Measurements from ENCODE around the gene LHX3.

LHX3 gene

DNA sequence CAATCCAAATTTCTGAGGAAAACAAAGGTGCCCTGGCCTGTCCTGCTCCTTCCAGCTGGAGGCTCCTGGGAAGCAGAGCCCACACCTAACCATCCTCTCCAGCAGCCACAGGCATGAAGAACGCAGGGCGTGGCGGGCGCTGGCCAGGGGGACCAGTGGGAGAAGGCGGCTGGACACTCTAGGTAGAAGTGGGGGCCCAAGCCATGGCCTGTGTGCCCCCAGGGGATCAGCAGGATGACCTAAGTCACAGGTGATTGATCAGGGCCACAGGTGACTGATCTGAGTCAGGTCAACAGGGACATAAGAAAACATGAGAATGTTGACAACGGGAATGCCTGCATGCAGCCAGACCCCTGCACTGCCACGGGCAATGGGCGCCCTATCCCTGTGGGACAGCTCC, 37.3 kb upstream of the LHX3 start:
- no peak for DNase-seq (ENCODE audit: low read depth)
- H3K4me3 ChIP-seq (ENCODE audit: low read depth, low read length), result no peak overlapping the region
- TF ChIP-seq, protein P1, sequence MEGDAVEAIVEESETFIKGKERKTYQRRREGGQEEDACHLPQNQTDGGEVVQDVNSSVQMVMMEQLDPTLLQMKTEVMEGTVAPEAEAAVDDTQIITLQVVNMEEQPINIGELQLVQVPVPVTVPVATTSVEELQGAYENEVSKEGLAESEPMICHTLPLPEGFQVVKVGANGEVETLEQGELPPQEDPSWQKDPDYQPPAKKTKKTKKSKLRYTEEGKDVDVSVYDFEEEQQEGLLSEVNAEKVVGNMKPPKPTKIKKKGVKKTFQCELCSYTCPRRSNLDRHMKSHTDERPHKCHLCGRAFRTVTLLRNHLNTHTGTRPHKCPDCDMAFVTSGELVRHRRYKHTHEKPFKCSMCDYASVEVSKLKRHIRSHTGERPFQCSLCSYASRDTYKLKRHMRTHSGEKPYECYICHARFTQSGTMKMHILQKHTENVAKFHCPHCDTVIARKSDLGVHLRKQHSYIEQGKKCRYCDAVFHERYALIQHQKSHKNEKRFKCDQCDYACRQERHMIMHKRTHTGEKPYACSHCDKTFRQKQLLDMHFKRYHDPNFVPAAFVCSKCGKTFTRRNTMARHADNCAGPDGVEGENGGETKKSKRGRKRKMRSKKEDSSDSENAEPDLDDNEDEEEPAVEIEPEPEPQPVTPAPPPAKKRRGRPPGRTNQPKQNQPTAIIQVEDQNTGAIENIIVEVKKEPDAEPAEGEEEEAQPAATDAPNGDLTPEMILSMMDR (IDR thresholded peaks at IDR 0.05; ENCODE audit: low read depth, low read length), result no peak
- TF ChIP-seq MAX (IDR thresholded peaks at IDR 0.05; ENCODE audit: low read depth, low read length) (no peak), MYC (IDR thresholded peaks at IDR 0.05; ENCODE audit: low read depth, low read length) (no peak), POLR2A (IDR thresholded peaks at IDR 0.05; ENCODE audit: extremely low read depth, insufficient read length) (no peak)

GRCh38 chr9:136241542-136241941, 36.6 kb upstream of the LHX3 start:
- TF ChIP-seq MAX (IDR thresholded peaks at IDR 0.05; ENCODE audit: low read depth, low read length) (no peak), MYC (IDR thresholded peaks at IDR 0.05; ENCODE audit: low read depth, low read length) (no peak)
- TF ChIP-seq, protein P1 (IDR thresholded peaks at IDR 0.05; ENCODE audit: low read depth, low read length), result no peak
- H3K4me3 ChIP-seq (ENCODE audit: low read depth, low read length), result no peak overlapping the region
- no peak for DNase-seq (ENCODE audit: low read depth)

DNA sequence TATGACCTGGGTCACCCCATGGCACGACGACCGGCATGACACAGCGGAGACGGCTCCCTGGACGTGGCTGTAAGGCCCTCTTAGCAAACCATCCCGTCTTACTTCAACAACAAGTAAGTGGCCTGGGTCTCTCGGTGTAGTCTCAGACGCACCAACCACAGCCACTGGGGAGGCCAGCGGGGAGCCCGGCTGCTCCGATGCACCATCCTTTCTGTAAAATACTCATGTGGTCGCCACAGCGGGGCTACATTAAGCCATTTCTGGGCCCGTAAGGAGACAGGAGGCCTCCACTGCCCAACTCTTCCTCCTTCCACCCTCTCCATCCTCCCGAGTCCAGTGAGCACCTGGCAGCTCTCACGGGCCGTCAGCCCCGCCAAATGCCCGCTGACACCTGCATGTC, 36.0 kb upstream of the LHX3 start:
- TF ChIP-seq MYC (IDR thresholded peaks at IDR 0.05; ENCODE audit: low read depth, low read length) (no peak), POLR2A (IDR thresholded peaks at IDR 0.05; ENCODE audit: extremely low read depth, insufficient read length) (no peak), MAX (IDR thresholded peaks at IDR 0.05; ENCODE audit: low read depth, low read length) (no peak)

DNA sequence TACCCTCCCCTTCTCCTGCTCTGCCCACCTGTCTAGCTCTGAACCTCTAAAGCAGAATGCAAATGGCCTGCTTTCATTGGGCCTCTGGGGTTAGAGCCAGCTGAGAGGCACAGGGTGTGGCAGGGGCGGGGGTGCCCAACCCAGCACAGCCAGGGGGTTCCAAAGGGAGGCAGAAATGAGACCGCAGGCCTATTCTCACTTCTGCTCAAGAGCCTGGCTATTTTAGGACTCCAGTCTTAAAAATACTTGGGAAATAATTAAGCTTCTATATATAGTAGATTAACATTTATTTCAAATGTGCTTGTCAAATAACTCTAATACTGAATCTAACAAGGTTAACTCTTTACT, 35.0 kb upstream of the LHX3 start:
- TF ChIP-seq, protein P1 (IDR thresholded peaks at IDR 0.05; ENCODE audit: low read depth, low read length), result no peak
- TF ChIP-seq MAX (IDR thresholded peaks at IDR 0.05; ENCODE audit: low read depth, low read length), result no peak
- TF ChIP-seq POLR2A (IDR thresholded peaks at IDR 0.05; ENCODE audit: extremely low read depth, insufficient read length), result no peak
- TF ChIP-seq MYC (IDR thresholded peaks at IDR 0.05; ENCODE audit: low read depth, low read length), result no peak
- DNase-seq (ENCODE audit: low read depth), result no peak
- no peak overlapping the region for H3K4me3 ChIP-seq (ENCODE audit: low read depth, low read length)

More for the DNA sequence above, 36.0 kb upstream of the LHX3 start:
- no peak for DNase-seq (ENCODE audit: low read depth)
- H3K4me3 ChIP-seq (ENCODE audit: low read depth, low read length), result no peak overlapping the region

DNA sequence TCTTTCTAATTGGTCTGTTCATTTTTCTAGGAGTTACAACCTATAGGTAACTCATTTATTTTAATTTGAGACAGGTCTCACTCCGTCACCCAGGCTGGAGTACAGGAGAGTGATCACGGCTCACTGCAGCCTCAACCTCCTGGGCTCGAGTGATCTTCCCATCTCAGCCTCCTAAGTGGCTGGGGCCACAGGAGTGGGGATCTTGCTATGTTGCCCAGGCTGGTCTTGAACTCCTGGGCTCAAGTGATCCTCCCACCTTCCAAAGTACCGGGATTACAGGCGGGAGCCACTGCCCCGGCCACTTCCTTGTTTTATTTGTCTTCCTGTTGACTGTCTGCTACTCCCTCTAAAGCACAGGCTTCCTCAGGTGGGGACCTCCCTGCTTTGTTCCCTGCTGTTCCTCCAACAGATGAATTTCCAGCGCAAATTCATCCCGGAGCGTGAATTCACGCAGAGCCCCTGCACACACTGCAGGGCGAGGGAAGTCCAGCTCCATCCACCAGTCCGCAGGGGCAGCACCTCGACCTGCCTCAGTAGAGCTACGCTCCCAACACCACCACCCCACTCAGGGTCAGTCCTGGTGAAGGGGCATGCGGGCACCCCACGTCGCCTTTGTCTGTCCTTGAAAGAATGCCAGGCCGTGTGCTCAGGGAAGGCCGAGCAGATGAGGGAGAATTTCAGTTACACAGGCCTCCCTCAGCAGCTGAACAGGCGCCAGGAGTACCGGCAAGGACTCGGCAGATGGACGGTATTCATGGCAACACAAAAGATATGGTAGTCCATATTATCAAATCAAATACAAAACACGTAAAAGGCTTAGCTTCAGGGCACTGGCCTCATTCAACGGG, 34.4 kb upstream of the LHX3 start:
- DNase-seq (ENCODE audit: low read depth), result no peak
- H3K4me3 ChIP-seq (ENCODE audit: low read depth, low read length), result no peak overlapping the region
- TF ChIP-seq MAX (IDR thresholded peaks at IDR 0.05; ENCODE audit: low read depth, low read length), result no peak
- TF ChIP-seq, protein P1 (IDR thresholded peaks at IDR 0.05; ENCODE audit: low read depth, low read length), result no peak
- no peak for TF ChIP-seq MYC (IDR thresholded peaks at IDR 0.05; ENCODE audit: low read depth, low read length)
- no peak for TF ChIP-seq POLR2A (IDR thresholded peaks at IDR 0.05; ENCODE audit: extremely low read depth, insufficient read length)

DNA sequence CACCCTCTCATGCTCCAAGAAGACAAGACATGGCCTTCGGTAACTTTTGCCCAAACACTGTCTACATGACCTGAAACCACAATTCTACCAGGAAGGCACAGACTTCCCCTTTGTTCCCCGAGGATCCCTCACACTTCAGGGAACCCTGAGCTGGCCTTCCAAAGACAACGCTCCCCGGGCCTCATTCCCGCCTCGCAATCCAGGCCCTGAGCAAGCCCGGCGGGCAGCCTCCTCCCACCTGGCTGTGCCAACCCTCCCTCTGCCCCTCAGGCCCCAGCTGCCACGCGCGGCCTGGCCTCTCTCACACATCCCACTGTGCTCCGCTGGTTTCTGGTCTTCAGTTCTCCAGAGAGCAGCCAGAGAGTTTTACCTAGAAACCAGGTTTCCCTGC, 33.4 kb upstream of the LHX3 start:
- no peak overlapping the region for H3K4me3 ChIP-seq (ENCODE audit: low read depth, low read length)
- no peak for DNase-seq (ENCODE audit: low read depth)
- TF ChIP-seq MAX (IDR thresholded peaks at IDR 0.05; ENCODE audit: low read depth, low read length), result no peak
- no peak for TF ChIP-seq MYC (IDR thresholded peaks at IDR 0.05; ENCODE audit: low read depth, low read length)
- TF ChIP-seq POLR2A (IDR thresholded peaks at IDR 0.05; ENCODE audit: extremely low read depth, insufficient read length), result no peak
- TF ChIP-seq, protein P1 (IDR thresholded peaks at IDR 0.05; ENCODE audit: low read depth, low read length), result no peak

Measured in NB4 (cell line).